Large intestine (tissue), 3 donors: ENCODE data around the gene TGFB3. TPM values are rescaled to one million over a fixed set of nuclear protein-coding genes. Genes with fewer than 3 reads are reported as not detected.

Experiments
- DNase-seq, 2 donors: peaks; one replicate each; pipeline versions ENCODE4 v3.0.0 to v3.0.0-alpha.2; 2013
- H3K27ac ChIP-seq: one replicate; pipeline ENCODE4 v1.5.1; 2013; ENCODE audit warnings: low read length
- H3K27me3 ChIP-seq: 2 replicates; pipeline ENCODE4 v1.6.1; 2013; ENCODE audit warnings: low read length; ENCODE audit not compliant: control insufficient read depth, insufficient read depth
- H3K36me3 ChIP-seq: 2 replicates; pipeline ENCODE4 v1.6.1; 2013; ENCODE audit warnings: low read length; ENCODE audit not compliant: control insufficient read depth, insufficient read depth
- H3K4me1 ChIP-seq: one replicate; pipeline ENCODE4 v1.6.1; 2013; ENCODE audit warnings: low read length; ENCODE audit not compliant: control insufficient read depth, insufficient read depth
- H3K4me3 ChIP-seq: one replicate; pipeline ENCODE4 v1.5.1; 2013; ENCODE audit warnings: low read length
- H3K9me3 ChIP-seq: one replicate; pipeline ENCODE4 v1.6.1; 2013; ENCODE audit warnings: mild to moderate bottlenecking, low read depth, low read length, moderate library complexity; ENCODE audit not compliant: control insufficient read depth
- WGBS: methylation state at CpG from one replicate; pipeline ENCODE4 v1.1.5; 2013; ENCODE audit warnings: low lambda C conversion rate; ENCODE audit not compliant: insufficient coverage; 5-methylcytosine and 5-hydroxymethylcytosine counted together
- polyA plus RNA-seq: library from polyadenylated mRNA; unstranded; fragments of 120-200 nt; gene quantifications from one replicate; pipeline ENCODE4 v1.2.1, GENCODE V29; 2013

The TGFB3 gene
- polyA plus RNA-seq, 1 donor: 21.1 TPM

DNA sequence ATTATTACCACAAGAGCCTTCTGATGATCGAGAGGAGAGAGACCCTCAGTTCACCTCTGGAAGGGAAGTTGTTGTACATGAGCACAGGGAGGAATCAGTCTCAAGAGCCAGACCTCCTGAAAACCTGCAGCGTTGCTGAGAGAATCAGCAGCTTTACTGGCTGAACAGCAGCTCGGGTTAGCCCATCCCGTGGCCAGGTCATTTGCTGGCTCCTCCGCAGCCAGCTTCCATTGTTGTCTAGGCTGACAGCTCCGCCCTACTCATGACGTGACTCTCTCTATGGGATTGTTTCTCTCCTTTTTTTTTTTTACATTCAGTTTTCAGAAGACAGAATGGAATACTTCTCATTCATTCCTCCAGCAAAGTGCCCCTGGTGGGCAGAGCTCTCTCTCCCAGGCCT is 69.9 kb downstream of the TGFB3 start:
- WGBS: no CpG with 5 or more reads among the region's 7 CpGs
- H3K36me3 ChIP-seq: peaks cover 5% of the 10 kb centered on the region
- DNase-seq: peak in 1 of 2 donors; percentile 45
- no peak overlapping the region for H3K4me3 ChIP-seq
- peaks cover 28% of the 10 kb centered on the region for H3K4me1 ChIP-seq
- H3K9me3 ChIP-seq: no peaks in the 10 kb centered on the region
- H3K27me3 ChIP-seq: no peaks in the 10 kb centered on the region
- peak overlapping the region; percentile 30 for H3K27ac ChIP-seq

DNA sequence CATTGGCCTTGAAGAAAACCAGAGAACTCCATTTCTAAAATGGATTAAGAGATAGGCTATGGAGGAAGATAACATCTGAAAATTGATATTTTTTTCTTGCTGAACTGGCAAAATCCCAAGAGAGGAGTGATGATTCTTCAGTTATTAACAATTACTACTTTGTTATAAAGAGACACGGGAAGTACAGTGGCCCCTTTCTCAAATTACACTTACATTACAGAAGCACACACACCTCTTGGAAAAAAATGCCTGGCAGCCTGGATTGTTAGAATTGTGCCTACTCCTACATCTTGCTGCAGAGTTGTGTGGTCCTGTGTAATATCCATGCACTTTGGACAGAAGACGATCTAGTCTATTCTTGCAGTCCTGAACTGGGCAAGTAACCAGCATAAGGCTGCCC is 71.7 kb downstream of the TGFB3 start:
- peak in 1 of 2 donors; percentile 23 for DNase-seq
- H3K4me1 ChIP-seq: peaks cover 28% of the 10 kb centered on the region
- H3K4me3 ChIP-seq: no peak overlapping the region
- no CpG with 5 or more reads among the region's 2 CpGs for WGBS
- H3K27ac ChIP-seq: peak overlapping the region; percentile 35
- H3K36me3 ChIP-seq: peaks cover 5% of the 10 kb centered on the region
- H3K27me3 ChIP-seq: no peaks in the 10 kb centered on the region
- no peaks in the 10 kb centered on the region for H3K9me3 ChIP-seq

DNA sequence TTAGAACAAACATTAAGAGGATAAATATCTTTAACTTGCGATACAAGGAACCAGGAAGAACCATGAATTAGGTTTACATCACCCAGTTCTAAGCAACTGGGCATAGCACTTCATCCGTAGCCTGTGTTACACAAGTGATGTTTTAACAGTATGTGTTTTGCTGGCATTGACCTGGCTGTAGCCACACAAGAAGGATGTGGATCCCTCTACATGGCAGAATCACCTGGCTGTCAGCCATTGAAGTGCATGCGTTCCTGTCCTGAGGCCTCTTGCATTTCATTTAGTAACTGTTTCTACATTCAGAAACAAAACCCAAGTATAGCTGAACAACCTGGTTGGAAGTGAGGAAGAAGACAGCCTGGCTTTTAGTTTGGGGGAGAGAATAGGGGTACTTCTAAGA is 72.2 kb downstream of the TGFB3 start:
- peaks cover 28% of the 10 kb centered on the region for H3K4me1 ChIP-seq
- H3K4me3 ChIP-seq: no peak overlapping the region
- H3K36me3 ChIP-seq: peaks cover 5% of the 10 kb centered on the region
- H3K27ac ChIP-seq: no peak overlapping the region
- no peak for DNase-seq
- WGBS: no CpG with 5 or more reads among the region's 3 CpGs
- no peaks in the 10 kb centered on the region for H3K27me3 ChIP-seq
- no peaks in the 10 kb centered on the region for H3K9me3 ChIP-seq

Other genes starting within 250 kb of the TGFB3 start
- gene IFT43, start 3.8 kb upstream of the TGFB3 start, polyA plus RNA-seq: 44.8 TPM
- 25.2 TPM for gene GPATCH2L, start 169.9 kb upstream of the TGFB3 start, polyA plus RNA-seq